Epithelial cell of esophagus (primary cell): Measurements from ENCODE around the gene TPST2.
"Not testable (repeated sequence)": the region's sequence is repeated elsewhere in the genome, so short reads cannot be mapped to it uniquely, and the experiment has no call there.

Source experiments
- DNase-seq: peaks from one replicate; pipeline ENCODE4 v3.0.0; 2010; ENCODE audit warnings: low read depth
- H3K4me3 ChIP-seq: 2 replicates; pipeline ENCODE4 v1.5.1; 2011; ENCODE audit warnings: mild to moderate bottlenecking, low read length, control low read depth
- TF ChIP-seq, protein P1 (sequence below): IDR thresholded peaks from 2 replicates; pipeline ENCODE4 v1.5.1; 2011; ENCODE audit warnings: low read depth, mild to moderate bottlenecking, low read length, control low read depth, inconsistent platforms; ENCODE audit not compliant: insufficient read depth; ENCODE audit errors: missing control alignments

The TPST2 gene

DNA sequence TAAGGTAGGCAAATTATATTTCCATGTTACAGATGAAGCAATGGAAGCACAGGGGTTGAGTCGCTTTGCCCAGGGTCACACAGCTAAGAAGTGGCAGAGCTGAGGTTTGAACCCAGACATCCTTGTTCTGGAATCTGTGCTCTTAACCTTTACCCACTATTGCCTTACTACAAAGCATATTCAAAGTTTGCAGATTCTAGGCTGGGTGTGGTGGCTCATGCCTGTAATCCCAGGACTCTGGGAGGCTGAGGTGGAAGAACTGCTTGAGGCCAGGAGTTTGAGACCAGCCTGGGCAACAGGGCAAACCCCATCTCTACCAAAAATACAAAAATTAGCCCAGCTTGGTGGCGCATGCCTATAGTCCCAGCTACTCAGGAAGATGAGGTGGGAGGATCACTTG, 49.8 kb downstream of the TPST2 start:
- H3K4me3 ChIP-seq = no peak overlapping the region
- DNase-seq = no peak
- TF ChIP-seq, protein P1, sequence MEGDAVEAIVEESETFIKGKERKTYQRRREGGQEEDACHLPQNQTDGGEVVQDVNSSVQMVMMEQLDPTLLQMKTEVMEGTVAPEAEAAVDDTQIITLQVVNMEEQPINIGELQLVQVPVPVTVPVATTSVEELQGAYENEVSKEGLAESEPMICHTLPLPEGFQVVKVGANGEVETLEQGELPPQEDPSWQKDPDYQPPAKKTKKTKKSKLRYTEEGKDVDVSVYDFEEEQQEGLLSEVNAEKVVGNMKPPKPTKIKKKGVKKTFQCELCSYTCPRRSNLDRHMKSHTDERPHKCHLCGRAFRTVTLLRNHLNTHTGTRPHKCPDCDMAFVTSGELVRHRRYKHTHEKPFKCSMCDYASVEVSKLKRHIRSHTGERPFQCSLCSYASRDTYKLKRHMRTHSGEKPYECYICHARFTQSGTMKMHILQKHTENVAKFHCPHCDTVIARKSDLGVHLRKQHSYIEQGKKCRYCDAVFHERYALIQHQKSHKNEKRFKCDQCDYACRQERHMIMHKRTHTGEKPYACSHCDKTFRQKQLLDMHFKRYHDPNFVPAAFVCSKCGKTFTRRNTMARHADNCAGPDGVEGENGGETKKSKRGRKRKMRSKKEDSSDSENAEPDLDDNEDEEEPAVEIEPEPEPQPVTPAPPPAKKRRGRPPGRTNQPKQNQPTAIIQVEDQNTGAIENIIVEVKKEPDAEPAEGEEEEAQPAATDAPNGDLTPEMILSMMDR = no peak

DNA sequence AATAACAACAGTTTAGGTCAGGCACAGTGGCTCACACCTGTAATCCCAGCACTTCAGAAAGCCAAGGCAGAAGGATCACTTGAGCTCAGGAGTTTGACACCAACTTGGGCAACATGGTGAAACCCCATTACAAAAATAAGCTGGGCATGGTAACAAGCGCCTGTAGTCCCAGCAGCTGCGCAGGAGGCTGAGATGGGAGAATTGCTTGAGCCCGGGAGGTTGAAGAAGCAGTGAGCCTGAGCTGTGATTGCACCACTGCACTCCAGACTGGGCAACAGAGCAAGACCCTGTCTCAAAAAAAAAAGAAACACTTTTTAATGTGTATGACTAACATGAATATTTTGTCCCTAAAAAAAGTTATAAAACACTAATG, 53.2 kb downstream of the TPST2 start:
- no peak for DNase-seq
- H3K4me3 ChIP-seq = no peak overlapping the region
- TF ChIP-seq, protein P1 = no peak

DNA sequence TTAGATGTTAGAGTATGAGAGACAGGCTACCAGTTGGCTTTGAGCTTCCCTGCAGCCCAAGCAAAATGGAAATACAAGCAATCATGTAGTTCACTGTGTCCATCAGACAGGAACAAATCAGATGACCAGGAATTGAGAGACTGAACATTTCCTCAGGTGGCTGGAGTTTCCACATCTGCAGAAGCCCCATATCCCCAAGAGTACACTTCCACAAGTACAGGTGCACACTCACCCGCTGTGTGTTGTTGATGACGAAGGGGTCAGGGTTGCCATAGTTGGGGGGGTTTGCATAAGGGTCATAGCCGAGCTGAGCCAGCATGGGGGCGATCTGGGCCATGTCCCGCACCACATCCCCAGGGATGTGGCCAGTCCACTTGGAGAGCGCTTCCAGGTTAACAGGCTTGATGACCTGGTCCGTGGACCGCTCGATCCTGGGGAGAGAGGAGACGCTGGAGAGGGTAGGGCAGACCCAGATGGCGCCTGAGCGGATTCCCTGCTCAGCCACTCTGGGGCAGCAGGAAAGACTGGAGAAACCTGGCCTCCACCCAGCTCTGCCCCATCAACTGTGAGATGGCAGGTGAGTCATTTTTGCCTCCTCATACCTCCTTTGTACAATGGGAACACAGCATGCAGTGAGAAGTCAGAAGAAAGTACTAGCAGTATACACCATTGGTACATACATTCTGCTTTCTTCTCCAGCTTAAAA, 53.7 kb downstream of the TPST2 start:
- no peak overlapping the region for H3K4me3 ChIP-seq
- peak; percentile 77 for DNase-seq
- TF ChIP-seq, protein P1 = no peak

DNA sequence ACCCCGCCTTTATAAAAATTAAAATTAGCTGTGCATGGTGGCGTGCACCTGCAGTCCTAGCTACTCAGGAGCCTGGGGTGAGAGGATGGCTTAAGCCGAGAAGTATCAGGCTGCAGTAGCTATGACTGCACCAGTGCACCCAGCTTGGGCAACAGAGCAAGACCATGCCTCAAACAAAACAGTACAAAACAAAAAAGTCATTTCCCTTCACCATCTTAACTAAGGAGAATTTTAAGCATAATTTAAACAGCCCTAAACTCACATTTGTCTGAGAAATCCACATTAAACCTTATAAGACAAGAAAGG, 54.4 kb downstream of the TPST2 start:
- H3K4me3 ChIP-seq = no peak overlapping the region
- no peak for DNase-seq
- TF ChIP-seq, protein P1 = no peak

DNA sequence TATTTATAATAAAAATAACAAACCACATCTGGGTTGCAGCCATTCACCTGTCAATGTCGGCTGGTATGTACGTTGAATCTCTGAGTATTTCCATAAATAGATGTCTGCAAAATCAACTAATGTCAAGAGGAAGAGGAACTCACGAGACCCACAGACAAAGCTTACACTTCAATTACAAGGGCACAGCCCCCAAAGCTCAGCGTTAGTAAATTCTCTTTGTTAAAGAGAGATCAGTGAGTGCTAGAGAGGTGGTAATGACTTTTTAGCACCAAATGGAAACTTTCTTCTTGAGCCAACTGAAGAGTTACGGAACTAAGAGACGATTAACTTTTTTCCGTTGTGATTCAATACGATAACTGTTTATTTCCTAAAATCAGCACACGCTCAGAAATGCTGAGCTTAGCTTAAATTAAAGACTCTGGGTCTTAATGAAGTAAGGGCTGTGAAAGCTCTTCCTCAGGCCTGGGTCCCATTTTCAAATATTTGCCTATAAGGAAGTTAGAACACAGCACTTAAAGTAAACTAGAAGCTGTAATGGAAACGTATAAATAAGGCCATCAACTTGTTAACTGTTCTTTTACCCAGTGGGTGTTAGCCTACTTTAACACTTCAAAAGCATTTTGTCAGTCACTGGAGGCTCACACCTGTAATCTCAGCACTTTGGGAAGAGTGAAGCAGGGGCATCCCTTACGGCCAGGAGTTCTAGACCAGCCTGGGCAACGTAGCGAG, 54.9 kb downstream of the TPST2 start:
- DNase-seq = no peak
- H3K4me3 ChIP-seq = no peak overlapping the region
- TF ChIP-seq, protein P1 = no peak

DNA sequence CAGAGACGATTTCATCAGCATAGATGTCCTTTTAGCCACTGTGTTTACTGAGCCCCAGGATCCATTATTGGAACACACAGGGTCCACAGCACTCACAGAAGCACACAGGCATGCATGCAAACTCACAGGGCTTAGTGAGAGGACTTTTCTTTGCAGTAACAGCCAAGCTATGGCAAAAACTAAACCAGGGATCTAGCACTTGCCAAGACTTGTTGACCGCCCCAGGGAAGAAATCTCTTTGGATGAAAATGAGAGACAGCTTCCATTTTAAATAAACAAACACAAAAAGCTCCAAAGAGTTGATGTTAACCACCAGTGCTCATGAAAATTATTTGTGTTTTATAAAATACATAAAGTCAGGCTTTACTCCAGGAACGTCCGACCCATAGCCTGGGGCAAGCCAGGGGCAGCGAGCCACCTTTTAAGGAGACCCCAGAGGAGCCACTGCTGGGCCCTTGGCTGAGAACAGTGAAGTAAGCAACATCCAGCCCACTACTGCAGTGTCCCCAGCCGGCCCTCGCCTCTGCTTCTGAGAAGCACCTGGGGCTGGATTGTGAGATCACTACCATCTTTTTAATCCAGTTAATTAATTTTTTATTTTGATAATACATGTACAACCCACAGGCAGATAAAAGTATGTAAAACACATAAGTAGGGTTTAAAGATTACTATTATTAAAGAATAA, 55.6 kb downstream of the TPST2 start:
- TF ChIP-seq, protein P1 = no peak
- DNase-seq = peak; percentile 84
- H3K4me3 ChIP-seq = no peak overlapping the region

DNA sequence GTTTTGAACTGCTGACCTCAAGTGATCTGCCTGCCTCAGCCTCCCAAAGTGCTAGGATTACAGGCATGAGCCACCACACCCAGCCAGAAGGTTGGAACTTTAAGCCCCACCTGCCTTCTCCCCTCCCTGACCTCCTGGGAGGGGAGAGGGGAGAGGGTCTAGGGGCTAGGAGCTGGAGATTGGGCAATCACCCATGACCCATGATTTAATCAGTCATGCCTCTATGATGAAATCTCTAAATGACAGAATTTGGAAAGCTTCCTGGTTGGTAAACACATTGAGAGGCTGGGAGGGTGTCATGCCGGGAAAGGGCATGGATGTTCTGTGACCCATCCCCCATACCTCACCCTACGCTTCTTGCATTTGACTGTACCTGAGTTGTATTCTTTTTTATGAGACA, 60.6 kb downstream of the TPST2 start:
- peak; percentile 76 for DNase-seq
- TF ChIP-seq, protein P1 = no peak
- no peak overlapping the region for H3K4me3 ChIP-seq

DNA sequence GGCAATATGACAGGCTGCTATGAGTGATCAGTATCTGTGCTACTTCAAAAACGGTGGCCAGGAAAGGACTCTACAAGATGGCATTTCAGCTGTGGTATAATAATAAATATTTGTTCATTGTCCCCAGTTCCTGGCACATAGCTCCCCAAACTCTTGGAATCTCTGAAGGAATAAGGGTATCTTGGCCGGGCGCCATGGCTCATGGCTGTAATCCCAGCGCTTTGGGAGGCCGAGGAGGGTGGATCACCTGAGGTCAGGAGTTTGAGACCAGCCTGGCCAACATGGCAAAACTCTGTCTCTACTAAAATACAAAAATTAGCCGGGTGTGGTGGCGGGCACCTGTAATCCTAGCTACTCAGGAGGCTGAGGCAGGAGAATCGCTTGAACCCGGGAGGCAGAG, 61.4 kb downstream of the TPST2 start:
- H3K4me3 ChIP-seq, DNase-seq: not testable (repeated sequence)
